ENCODE data around the gene CCDC66. TPM values are rescaled to one million over a fixed set of nuclear protein-coding genes. Genes with fewer than 3 reads are reported as not detected.

The CCDC66 gene
- total RNA-seq (27.5 and 28.2 TPM in 2 replicates), polyA plus RNA-seq (7.1 and 8.3 TPM in 2 replicates), polyA minus RNA-seq (ENCODE audit: low replicate concordance) (5.6 and 7.9 TPM in 2 replicates)
- 4.7 and 5.1 TPM in 2 replicates for polyA plus RNA-seq (2012)

DNA sequence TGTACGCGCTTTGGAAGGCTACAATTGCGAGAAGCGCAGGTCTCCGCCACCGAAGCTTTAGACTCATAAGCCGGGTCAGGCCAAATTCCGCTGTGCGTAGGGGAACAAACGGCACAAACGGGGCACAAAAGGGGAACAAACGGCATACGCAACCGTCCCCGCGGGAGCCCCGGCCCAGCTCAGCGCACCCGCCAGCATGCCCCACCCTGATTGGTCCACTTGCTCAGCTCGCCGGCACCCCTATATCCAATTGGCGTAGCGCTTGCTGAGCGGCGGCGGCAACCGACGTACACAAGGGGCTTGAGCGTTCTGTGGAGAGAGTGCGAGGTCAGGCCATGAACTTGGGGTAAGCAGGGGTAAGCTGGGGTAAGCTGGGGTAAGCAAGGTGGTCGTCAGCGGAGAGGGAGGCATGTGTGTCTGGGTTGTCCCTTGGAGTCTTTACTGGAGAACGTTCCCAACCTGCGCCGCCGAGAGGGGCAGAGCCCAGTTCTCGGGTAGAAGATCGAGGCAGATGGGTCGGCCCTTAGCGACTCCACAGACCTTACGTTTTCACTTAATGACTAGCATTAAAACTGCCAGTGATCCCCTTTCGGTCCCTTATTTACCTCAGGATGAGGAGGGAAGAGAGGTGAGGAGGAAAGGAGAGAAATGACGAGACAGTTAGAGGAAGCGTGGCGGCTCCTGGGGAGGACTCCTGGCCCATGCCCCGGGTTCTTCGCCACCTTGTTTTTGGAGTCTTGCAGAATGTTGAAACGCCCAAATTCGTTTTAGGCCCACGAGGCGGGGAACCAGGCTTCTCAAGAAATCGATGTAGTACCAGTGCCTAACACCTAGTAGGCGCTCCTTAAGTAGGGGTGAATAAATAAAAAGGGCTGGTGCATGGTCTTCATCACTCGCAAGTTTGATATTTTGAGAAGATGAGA, at the start of gene CCDC66:
CCDC66 (plus strand) TSS at position 268 of the 923 bp plus-strand sequence; CDS start at position 336, 68 bp downstream.
- H3K36me3 ChIP-seq (ENCODE audit: control insufficient read depth, insufficient read depth, low read length) = no peaks in the 10 kb centered on the region
- peak; percentile 91 to 94 for DNase-seq (ENCODE audit: low read depth in 2 of 2)
- peak within 1 kb of the TSS; percentile 76 for H3K27ac ChIP-seq (ENCODE audit: insufficient read depth, low read length)
- H3K9me3 ChIP-seq (ENCODE audit: control insufficient read depth, insufficient read depth, low read depth, low read length) = no peaks in the 10 kb centered on the region
- peak within 1 kb of the TSS; percentile 62 to 96 (median 76) for H3K4me3 ChIP-seq (replicated peaks in 1 of 4; ENCODE audit: control extremely low read depth in 1 of 4, insufficient read depth in 1 of 4, low read depth in 3 of 4, low read length in 4 of 4)
- peak; percentile 73 to 83 for TF ChIP-seq CTCF (conservative IDR thresholded peaks at IDR 0.05 in 1 of 2, IDR thresholded peaks at IDR 0.05 in 1 of 2; ENCODE audit: low read depth in 1 of 2, low read length in 2 of 2)
- no peak for TF ChIP-seq EZH2 (IDR thresholded peaks at IDR 0.05; ENCODE audit: low read length, missing control alignments)
- H3K27me3 ChIP-seq (ENCODE audit: control insufficient read depth, insufficient read depth, low read length) = no peaks in the 10 kb centered on the region
- H3K4me2 ChIP-seq (ENCODE audit: extremely low read depth, insufficient read depth, low read length) = peak within 1 kb of the TSS; percentile 86
- no peaks in the 10 kb centered on the region for H4K20me1 ChIP-seq (ENCODE audit: control insufficient read depth, extremely low read depth, insufficient read depth, low read length)
- H2AFZ ChIP-seq (ENCODE audit: low read length) = peak within 1 kb of the TSS; percentile 93
- H3K79me2 ChIP-seq (ENCODE audit: control insufficient read depth, insufficient read depth, low read length) = peaks cover 17% of the 10 kb centered on the region
- peak within 1 kb of the TSS; percentile 80 for H3K9ac ChIP-seq (ENCODE audit: insufficient read depth, low read length)
- no peaks in the 10 kb centered on the region for H3K4me1 ChIP-seq (ENCODE audit: control insufficient read depth, extremely low read depth, insufficient read depth, low read length)

DNA sequence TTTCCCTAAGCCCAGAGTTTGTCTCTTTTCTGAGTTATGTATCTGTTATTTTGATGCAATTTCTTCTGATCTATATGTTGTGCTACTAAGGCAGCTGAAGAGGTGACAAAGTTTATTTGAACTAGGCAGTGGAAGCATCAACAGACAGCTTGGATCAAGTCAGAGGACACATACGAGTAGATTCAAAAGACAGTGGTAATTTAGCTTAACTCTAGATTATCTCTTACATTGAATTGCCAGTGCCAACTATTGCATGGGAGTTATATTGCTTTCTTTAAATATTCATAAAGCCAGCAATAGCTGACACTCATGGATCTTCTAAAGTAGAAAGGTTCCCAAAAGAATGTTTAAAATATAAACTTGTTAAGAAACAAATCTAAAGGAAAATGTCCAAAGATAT, 37.3 kb upstream of the CCDC66 start:
- H3K36me3 ChIP-seq (ENCODE audit: control insufficient read depth, insufficient read depth, low read length) = no peaks in the 10 kb centered on the region
- TF ChIP-seq EZH2 (IDR thresholded peaks at IDR 0.05; ENCODE audit: low read length, missing control alignments) (no peak), CTCF (conservative IDR thresholded peaks at IDR 0.05 in 1 of 2, IDR thresholded peaks at IDR 0.05 in 1 of 2; ENCODE audit: low read depth in 1 of 2, low read length in 2 of 2) (no peak)
- H3K9me3 ChIP-seq (ENCODE audit: control insufficient read depth, insufficient read depth, low read depth, low read length) = no peaks in the 10 kb centered on the region
- H3K4me2 ChIP-seq (ENCODE audit: extremely low read depth, insufficient read depth, low read length) = no peak overlapping the region
- no peak overlapping the region for H3K27ac ChIP-seq (ENCODE audit: insufficient read depth, low read length)
- H3K27me3 ChIP-seq (ENCODE audit: control insufficient read depth, insufficient read depth, low read length) = no peaks in the 10 kb centered on the region
- H3K4me1 ChIP-seq (ENCODE audit: control insufficient read depth, extremely low read depth, insufficient read depth, low read length) = no peaks in the 10 kb centered on the region
- DNase-seq (ENCODE audit: low read depth in 2 of 2) = no peak
- no peak overlapping the region for H3K4me3 ChIP-seq (replicated peaks in 1 of 4; ENCODE audit: control extremely low read depth in 1 of 4, insufficient read depth in 1 of 4, low read depth in 3 of 4, low read length in 4 of 4)
- no peak overlapping the region for H2AFZ ChIP-seq (ENCODE audit: low read length)
- H3K9ac ChIP-seq (ENCODE audit: insufficient read depth, low read length) = no peak overlapping the region
- no peaks in the 10 kb centered on the region for H3K79me2 ChIP-seq (ENCODE audit: control insufficient read depth, insufficient read depth, low read length)
- H4K20me1 ChIP-seq (ENCODE audit: control insufficient read depth, extremely low read depth, insufficient read depth, low read length) = no peaks in the 10 kb centered on the region

- Histone ChIP-seq H3K27ac (ENCODE audit: insufficient read depth, low read length) (no peak overlapping the region), H3K27me3 (ENCODE audit: control insufficient read depth, insufficient read depth, low read length) (no peaks in the 10 kb centered on the region), H3K36me3 (ENCODE audit: control insufficient read depth, insufficient read depth, low read length) (no peaks in the 10 kb centered on the region), H4K20me1 (ENCODE audit: control insufficient read depth, extremely low read depth, insufficient read depth, low read length) (no peaks in the 10 kb centered on the region), H3K4me3 (replicated peaks in 1 of 4; ENCODE audit: control extremely low read depth in 1 of 4, insufficient read depth in 1 of 4, low read depth in 3 of 4, low read length in 4 of 4) (no peak overlapping the region), H3K4me1 (ENCODE audit: control insufficient read depth, extremely low read depth, insufficient read depth, low read length) (no peaks in the 10 kb centered on the region), H3K4me2 (ENCODE audit: extremely low read depth, insufficient read depth, low read length) (no peak overlapping the region), H3K9ac (ENCODE audit: insufficient read depth, low read length) (no peak overlapping the region), H2AFZ (ENCODE audit: low read length) (no peak overlapping the region), H3K79me2 (ENCODE audit: control insufficient read depth, insufficient read depth, low read length) (no peaks in the 10 kb centered on the region), H3K9me3 (ENCODE audit: control insufficient read depth, insufficient read depth, low read depth, low read length) (no peaks in the 10 kb centered on the region)
- no peak for DNase-seq (ENCODE audit: low read depth in 2 of 2)
- no peak for TF ChIP-seq CTCF (conservative IDR thresholded peaks at IDR 0.05 in 1 of 2, IDR thresholded peaks at IDR 0.05 in 1 of 2; ENCODE audit: low read depth in 1 of 2, low read length in 2 of 2)
- no peak for TF ChIP-seq EZH2 (IDR thresholded peaks at IDR 0.05; ENCODE audit: low read length, missing control alignments)
These were observed 34.6 kb upstream of the CCDC66 start for GRCh38 chr3:56522374-56522773.

Measured in fibroblast of lung (primary cell).